Measurements from ENCODE around the gene SOX6.

Gene SOX6

GRCh38 chr11:16180868-16181267 lies 175.5 kb downstream of the SOX6 start:
- no peak for FAIRE-seq
- DNase-seq (ENCODE audit: insufficient read length, low spot score): no peak
- TF ChIP-seq POLR2AphosphoS5 (IDR thresholded peaks at IDR 0.05; ENCODE audit: low read depth, low read length) (no peak), SPI1 (IDR thresholded peaks at IDR 0.05; ENCODE audit: low read depth, low read length) (no peak)

GRCh38 chr11:16179676-16180075 lies 176.7 kb downstream of the SOX6 start:
- TF ChIP-seq PAX5 (IDR thresholded peaks at IDR 0.05; ENCODE audit: insufficient read depth, low read length, severe bottlenecking) (no peak), TAF1 (IDR thresholded peaks at IDR 0.05; ENCODE audit: low read depth, low read length) (no peak), POLR2AphosphoS5 (IDR thresholded peaks at IDR 0.05; ENCODE audit: low read depth, low read length) (no peak), POLR2A (IDR thresholded peaks at IDR 0.05; ENCODE audit: low read depth, low read length) (no peak), POU2F2 (IDR thresholded peaks at IDR 0.05; ENCODE audit: low read depth, low read length) (no peak), SPI1 (IDR thresholded peaks at IDR 0.05; ENCODE audit: low read depth, low read length) (no peak)
- no peak for DNase-seq (ENCODE audit: insufficient read length, low spot score)
- no peak for FAIRE-seq

- no peak for FAIRE-seq
- DNase-seq (ENCODE audit: insufficient read length, low spot score): no peak
These were observed 178.1 kb downstream of the SOX6 start for GRCh38 chr11:16178273-16178672.

GRCh38 chr11:16177688-16178087 lies 178.7 kb downstream of the SOX6 start:
- FAIRE-seq: no peak

More at GRCh38 chr11:16178273-16178672, 178.1 kb downstream of the SOX6 start:
- no peak for TF ChIP-seq POLR2A (IDR thresholded peaks at IDR 0.05; ENCODE audit: low read depth, low read length)
- TF ChIP-seq TAF1 (IDR thresholded peaks at IDR 0.05; ENCODE audit: low read depth, low read length): no peak
- no peak for TF ChIP-seq SPI1 (IDR thresholded peaks at IDR 0.05; ENCODE audit: low read depth, low read length)
- TF ChIP-seq POLR2AphosphoS5 (IDR thresholded peaks at IDR 0.05; ENCODE audit: low read depth, low read length): no peak
- no peak for TF ChIP-seq PAX5 (IDR thresholded peaks at IDR 0.05; ENCODE audit: insufficient read depth, low read length, severe bottlenecking)
- TF ChIP-seq POU2F2 (IDR thresholded peaks at IDR 0.05; ENCODE audit: low read depth, low read length): no peak

DNA sequence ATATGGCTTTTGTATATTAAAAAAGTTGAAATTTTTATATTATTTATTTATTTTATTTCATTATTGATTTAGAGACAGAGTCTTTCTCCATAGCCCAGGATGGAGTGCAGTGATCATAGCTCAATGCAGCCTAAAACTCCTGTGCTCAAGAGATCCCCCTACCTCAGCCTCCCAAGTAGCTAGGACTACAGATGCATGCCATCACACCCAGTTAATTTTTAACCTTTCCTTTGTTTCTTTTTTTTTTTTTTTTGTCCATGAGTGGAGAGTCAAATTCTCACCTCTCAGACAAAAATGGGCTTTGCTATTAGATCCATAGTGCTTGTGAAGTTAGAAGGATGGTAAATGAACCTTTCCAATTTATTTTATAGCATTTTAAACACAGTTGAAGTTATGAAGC lies 182.5 kb downstream of the SOX6 start:
- TF ChIP-seq POU2F2 (IDR thresholded peaks at IDR 0.05; ENCODE audit: low read depth, low read length): no peak
- DNase-seq (ENCODE audit: insufficient read length, low spot score) (no peak), FAIRE-seq (no peak)

More at GRCh38 chr11:16177688-16178087, 178.7 kb downstream of the SOX6 start:
- no peak for DNase-seq (ENCODE audit: insufficient read length, low spot score)
- TF ChIP-seq TAF1 (IDR thresholded peaks at IDR 0.05; ENCODE audit: low read depth, low read length): no peak
- TF ChIP-seq SPI1 (IDR thresholded peaks at IDR 0.05; ENCODE audit: low read depth, low read length): no peak
- no peak for TF ChIP-seq PAX5 (IDR thresholded peaks at IDR 0.05; ENCODE audit: insufficient read depth, low read length, severe bottlenecking)
- TF ChIP-seq POLR2AphosphoS5 (IDR thresholded peaks at IDR 0.05; ENCODE audit: low read depth, low read length): no peak
- TF ChIP-seq POU2F2 (IDR thresholded peaks at IDR 0.05; ENCODE audit: low read depth, low read length): no peak
- TF ChIP-seq POLR2A (IDR thresholded peaks at IDR 0.05; ENCODE audit: low read depth, low read length): no peak

- DNase-seq (ENCODE audit: insufficient read length, low spot score): no peak
- no peak for TF ChIP-seq POLR2A (IDR thresholded peaks at IDR 0.05; ENCODE audit: low read depth, low read length)
- FAIRE-seq: no peak
These were observed 184.5 kb downstream of the SOX6 start for GRCh38 chr11:16171882-16172281.

DNA sequence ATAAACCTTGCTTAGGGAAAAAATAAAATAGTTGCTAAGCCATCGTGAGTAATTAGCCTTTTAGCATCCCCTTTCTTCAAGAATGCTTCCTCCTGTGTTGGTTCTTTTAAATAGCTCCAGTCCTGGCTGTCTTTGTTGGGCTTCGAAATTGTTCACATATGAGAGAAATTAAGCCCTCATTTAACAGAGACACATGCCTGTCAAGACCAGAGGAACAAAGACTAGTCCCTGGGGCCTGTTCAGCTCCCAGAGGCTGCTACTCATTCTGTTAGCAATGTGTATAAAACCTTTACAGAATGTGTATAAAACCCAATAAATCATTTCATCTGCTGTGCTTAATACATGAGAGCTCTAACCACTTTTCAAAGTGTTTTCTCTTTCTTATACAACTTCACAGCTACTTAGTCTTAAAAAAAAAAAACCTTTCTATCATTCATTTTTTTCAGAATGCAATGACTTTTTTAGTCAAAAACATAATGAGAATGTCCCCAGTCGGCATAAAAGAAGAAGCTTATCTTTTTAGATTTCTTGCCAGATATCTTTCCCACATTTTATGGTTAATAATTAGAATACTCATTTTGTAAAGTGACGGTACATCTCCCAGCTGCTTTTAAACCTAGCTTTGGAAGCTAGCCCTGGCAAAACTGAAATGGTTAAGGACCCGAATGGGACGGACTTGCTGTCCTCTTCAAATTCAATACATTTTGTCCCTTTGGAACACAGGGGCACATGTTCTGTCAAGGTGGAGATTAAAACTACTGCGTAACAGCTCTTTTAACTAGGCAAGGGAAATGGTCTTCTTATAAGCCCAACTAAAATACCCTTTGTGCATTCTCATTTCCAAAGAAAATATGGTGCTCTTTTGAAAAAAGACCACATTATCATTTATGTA lies 186.1 kb downstream of the SOX6 start:
- no peak for TF ChIP-seq PAX5 (IDR thresholded peaks at IDR 0.05; ENCODE audit: insufficient read depth, low read length, severe bottlenecking)
- TF ChIP-seq POLR2A (IDR thresholded peaks at IDR 0.05; ENCODE audit: low read depth, low read length): no peak
- TF ChIP-seq SPI1 (IDR thresholded peaks at IDR 0.05; ENCODE audit: low read depth, low read length): no peak
- TF ChIP-seq TAF1 (IDR thresholded peaks at IDR 0.05; ENCODE audit: low read depth, low read length): no peak
- no peak for TF ChIP-seq POLR2AphosphoS5 (IDR thresholded peaks at IDR 0.05; ENCODE audit: low read depth, low read length)
- TF ChIP-seq POU2F2 (IDR thresholded peaks at IDR 0.05; ENCODE audit: low read depth, low read length): no peak
- DNase-seq (ENCODE audit: insufficient read length, low spot score): no peak
- no peak for FAIRE-seq

DNA sequence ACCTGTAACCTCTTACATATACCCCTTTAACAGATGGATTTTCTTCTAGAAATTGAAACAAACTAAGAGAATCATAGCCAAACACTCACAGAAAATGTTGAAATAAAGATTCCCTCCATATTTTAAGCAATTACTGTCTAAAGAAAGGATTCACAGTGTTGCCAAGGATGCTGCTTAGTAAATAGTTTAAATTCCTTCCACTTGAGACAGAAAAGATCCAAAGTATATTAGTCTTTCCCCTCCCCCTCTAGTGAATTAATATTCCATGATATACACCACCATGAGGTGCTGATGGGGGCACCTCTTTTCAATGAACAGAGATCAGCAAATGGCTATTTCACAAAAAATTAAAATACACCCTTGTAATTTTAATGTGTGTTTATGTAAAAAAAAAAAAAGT lies 186.8 kb downstream of the SOX6 start:
- DNase-seq (ENCODE audit: insufficient read length, low spot score) (no peak), FAIRE-seq (no peak)
- no peak for TF ChIP-seq POLR2AphosphoS5 (IDR thresholded peaks at IDR 0.05; ENCODE audit: low read depth, low read length)
- no peak for TF ChIP-seq POU2F2 (IDR thresholded peaks at IDR 0.05; ENCODE audit: low read depth, low read length)
- no peak for TF ChIP-seq SPI1 (IDR thresholded peaks at IDR 0.05; ENCODE audit: low read depth, low read length)
- TF ChIP-seq TAF1 (IDR thresholded peaks at IDR 0.05; ENCODE audit: low read depth, low read length): no peak
- no peak for TF ChIP-seq POLR2A (IDR thresholded peaks at IDR 0.05; ENCODE audit: low read depth, low read length)
- no peak for TF ChIP-seq PAX5 (IDR thresholded peaks at IDR 0.05; ENCODE audit: insufficient read depth, low read length, severe bottlenecking)

DNA sequence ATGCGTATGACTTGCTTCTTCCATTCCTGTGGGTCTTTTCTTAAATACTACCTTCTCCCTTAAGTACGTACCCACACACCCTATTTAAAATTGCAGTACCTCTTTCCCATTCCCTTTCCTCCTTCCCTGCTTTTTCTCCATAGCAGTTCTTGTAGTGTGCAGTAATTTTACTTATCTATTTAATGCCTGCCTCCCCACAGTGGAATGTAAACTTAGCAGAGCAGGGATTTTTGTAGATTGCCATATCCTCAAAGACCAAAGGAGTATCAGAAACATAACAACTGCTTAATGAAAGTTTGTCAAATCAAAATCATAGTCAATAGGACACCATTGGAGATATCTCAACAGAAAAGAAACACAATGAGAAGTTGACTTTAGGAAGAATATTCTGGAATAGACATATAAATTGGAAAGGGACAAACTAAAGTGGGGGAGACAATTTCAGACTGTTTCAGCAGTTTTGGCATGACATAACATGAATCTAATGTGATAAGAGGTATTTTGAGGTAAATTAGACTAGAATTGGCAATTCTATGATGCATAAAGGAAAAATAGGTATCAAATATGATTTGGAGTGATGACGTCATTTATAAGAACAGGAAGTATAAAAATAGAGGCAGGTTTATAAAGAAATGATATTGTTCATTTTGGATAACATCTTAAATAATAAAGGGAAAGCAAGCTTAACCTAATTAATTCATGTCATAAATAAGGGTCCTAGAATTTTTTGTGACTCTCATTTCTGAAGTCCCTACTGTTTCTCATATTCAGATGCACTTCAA lies 188.4 kb downstream of the SOX6 start:
- FAIRE-seq: no peak
- no peak for DNase-seq (ENCODE audit: insufficient read length, low spot score)
- no peak for TF ChIP-seq POU2F2 (IDR thresholded peaks at IDR 0.05; ENCODE audit: low read depth, low read length)

- no peak for TF ChIP-seq POLR2AphosphoS5 (IDR thresholded peaks at IDR 0.05; ENCODE audit: low read depth, low read length)
- no peak for TF ChIP-seq SPI1 (IDR thresholded peaks at IDR 0.05; ENCODE audit: low read depth, low read length)
- no peak for TF ChIP-seq PAX5 (IDR thresholded peaks at IDR 0.05; ENCODE audit: insufficient read depth, low read length, severe bottlenecking)
- no peak for TF ChIP-seq TAF1 (IDR thresholded peaks at IDR 0.05; ENCODE audit: low read depth, low read length)
- no peak for TF ChIP-seq POLR2A (IDR thresholded peaks at IDR 0.05; ENCODE audit: low read depth, low read length)
- no peak for TF ChIP-seq POU2F2 (IDR thresholded peaks at IDR 0.05; ENCODE audit: low read depth, low read length)
- DNase-seq (ENCODE audit: insufficient read length, low spot score) (no peak), FAIRE-seq (no peak)
These were observed 189.8 kb downstream of the SOX6 start for GRCh38 chr11:16166571-16166970.

All from GM12891 (cell line).